Subcutaneous abdominal adipose tissue (tissue), 5 donors: ENCODE results near the gene STARD3NL.
"Not testable (repeated sequence)": the region's sequence is repeated elsewhere in the genome, so short reads cannot be mapped to it uniquely, and the experiment has no call there.

Experiments used
- H3K27ac ChIP-seq: one replicate; pipeline ENCODE4 v1.7.0; 2013; ENCODE audit warnings: low read depth, mild to moderate bottlenecking, inconsistent platforms, low read length, moderate library complexity
- H3K27me3 ChIP-seq, 5 donors: one replicate each; pipeline ENCODE4 v1.7.0; 2013; ENCODE audit warnings: low read length in 5 of 5, inconsistent platforms in 1 of 5; ENCODE audit not compliant: control insufficient read depth in 5 of 5, insufficient read depth in 4 of 5
- H3K36me3 ChIP-seq, 5 donors: one replicate each; pipeline ENCODE4 v1.7.0; 2013; ENCODE audit warnings: low read length in 5 of 5; ENCODE audit not compliant: control insufficient read depth in 5 of 5, insufficient read depth in 5 of 5
- H3K4me1 ChIP-seq, 5 donors: one replicate each; pipeline ENCODE4 v1.7.0; 2013; ENCODE audit warnings: low read length in 5 of 5, mild to moderate bottlenecking in 3 of 5, moderate library complexity in 1 of 5; ENCODE audit not compliant: control insufficient read depth in 5 of 5, insufficient read depth in 5 of 5
- H3K4me3 ChIP-seq, 5 donors: one replicate each; pipeline ENCODE4 v1.7.0; 2013; ENCODE audit warnings: low read length in 5 of 5, low read depth in 1 of 5
- H3K9ac ChIP-seq, 5 donors: one replicate each; pipeline ENCODE4 v1.7.0; 2013; ENCODE audit warnings: low read length in 5 of 5, mild to moderate bottlenecking in 4 of 5, moderate library complexity in 3 of 5
- H3K9me3 ChIP-seq, 5 donors: one replicate each; pipeline ENCODE4 v1.7.0; 2013; ENCODE audit warnings: low read length in 5 of 5; ENCODE audit not compliant: control insufficient read depth in 5 of 5
- donor health status: healthy.
- donor health status: healthy.
- donor health status: healthy.
- donor health status: healthy.
- donor health status: healthy.

The STARD3NL gene

GRCh38 chr7:38259157-38259556 lies 81.1 kb downstream of the STARD3NL start:
- not testable (repeated sequence) for H3K27me3 ChIP-seq, H3K27ac ChIP-seq, H3K36me3 ChIP-seq, H3K9me3 ChIP-seq, H3K9ac ChIP-seq, H3K4me3 ChIP-seq, H3K4me1 ChIP-seq

GRCh38 chr7:38261601-38262000 lies 83.6 kb downstream of the STARD3NL start:
- H3K27me3 ChIP-seq, H3K4me1 ChIP-seq, H3K36me3 ChIP-seq, H3K9me3 ChIP-seq, H3K27ac ChIP-seq, H3K9ac ChIP-seq, H3K4me3 ChIP-seq: not testable (repeated sequence)

- H3K36me3 ChIP-seq, H3K27me3 ChIP-seq, H3K4me1 ChIP-seq, H3K4me3 ChIP-seq, H3K9ac ChIP-seq, H3K27ac ChIP-seq, H3K9me3 ChIP-seq: not testable (repeated sequence)
Observed at GRCh38 chr7:38262026-38262425, 84.0 kb downstream of the STARD3NL start.

GRCh38 chr7:38262545-38262944 lies 84.5 kb downstream of the STARD3NL start:
- Histone ChIP-seq H3K27ac (no peak overlapping the region), H3K36me3 (no peaks in the 10 kb centered on the region), H3K4me1 (no peaks in the 10 kb centered on the region), H3K9me3 (no peaks in the 10 kb centered on the region), H3K9ac (no peak overlapping the region), H3K4me3 (no peak overlapping the region), H3K27me3 (no peaks in the 10 kb centered on the region)

GRCh38 chr7:38263274-38263673 lies 85.2 kb downstream of the STARD3NL start:
- H3K36me3 ChIP-seq, H3K9ac ChIP-seq, H3K27me3 ChIP-seq, H3K4me1 ChIP-seq, H3K9me3 ChIP-seq, H3K27ac ChIP-seq, H3K4me3 ChIP-seq: not testable (repeated sequence)

GRCh38 chr7:38264602-38265001 lies 86.6 kb downstream of the STARD3NL start:
- H3K9ac ChIP-seq, H3K9me3 ChIP-seq, H3K4me3 ChIP-seq, H3K27me3 ChIP-seq, H3K4me1 ChIP-seq, H3K27ac ChIP-seq, H3K36me3 ChIP-seq: not testable (repeated sequence)

- not testable (repeated sequence) for H3K9ac ChIP-seq, H3K27me3 ChIP-seq
Observed at GRCh38 chr7:38265958-38266357, 87.9 kb downstream of the STARD3NL start.

GRCh38 chr7:38269704-38270346 lies 91.8 kb downstream of the STARD3NL start:
- H3K9me3 ChIP-seq, H3K27ac ChIP-seq, H3K27me3 ChIP-seq, H3K36me3 ChIP-seq, H3K4me1 ChIP-seq, H3K4me3 ChIP-seq, H3K9ac ChIP-seq: not testable (repeated sequence)

More at GRCh38 chr7:38265958-38266357, 87.9 kb downstream of the STARD3NL start:
- not testable (repeated sequence) for H3K4me3 ChIP-seq, H3K4me1 ChIP-seq, H3K9me3 ChIP-seq, H3K27ac ChIP-seq, H3K36me3 ChIP-seq

GRCh38 chr7:38270405-38270804 lies 92.4 kb downstream of the STARD3NL start:
- H3K9ac ChIP-seq, H3K9me3 ChIP-seq, H3K27me3 ChIP-seq, H3K4me3 ChIP-seq, H3K27ac ChIP-seq, H3K36me3 ChIP-seq, H3K4me1 ChIP-seq: not testable (repeated sequence)

- no peaks in the 10 kb centered on the region for H3K36me3 ChIP-seq
- no peaks in the 10 kb centered on the region for H3K27me3 ChIP-seq
- H3K27ac ChIP-seq, result no peak within 1 kb of the TSS
- H3K4me3 ChIP-seq, result no peak within 1 kb of the TSS
- H3K4me1 ChIP-seq, result no peaks in the 10 kb centered on the region
- no peak within 1 kb of the TSS for H3K9ac ChIP-seq
- no peaks in the 10 kb centered on the region for H3K9me3 ChIP-seq
Observed at GRCh38 chr7:38273286-38273995, 95.4 kb downstream of the STARD3NL start, which contains the start of gene TARP. TSS of gene TARP (minus strand) at chr7:38273636.
